CD4-positive, alpha-beta T cell treated with Interleukin-4 for 4 hours (primary cell): ENCODE measurements around the gene FAF1.
A peak's percentile ranks its signal among the peaks of the same experiment; 100 is the strongest.
"Not testable (repeated sequence)": the region's sequence is repeated elsewhere in the genome, so short reads cannot be mapped to it uniquely, and the experiment has no call there.

Experiments used
- DNase-seq: peaks from one replicate; pipeline ENCODE4 v3.0.0-alpha.2; 2020

FAF1 gene

GRCh38 chr1:50959913-50960844 lies at the start of gene FAF1:
Gene FAF1, minus strand, starts transcription at chr1:50960267. Its CDS starts 456 bp downstream, at chr1:50959811.
- DNase-seq = peak; percentile 98

- no peak for DNase-seq
Observed at GRCh38 chr1:51009381-51009780, 49.3 kb upstream of the FAF1 start.

- DNase-seq = not testable (repeated sequence)
Observed at GRCh38 chr1:51005549-51005948, 45.5 kb upstream of the FAF1 start.

GRCh38 chr1:51002516-51002915 lies 42.4 kb upstream of the FAF1 start:
- no peak for DNase-seq

- DNase-seq = no peak
Observed at GRCh38 chr1:51000651-51001050, 40.6 kb upstream of the FAF1 start.

- DNase-seq = no peak
Observed at GRCh38 chr1:51000160-51000559, 40.1 kb upstream of the FAF1 start.

GRCh38 chr1:50999375-50999774 lies 39.3 kb upstream of the FAF1 start:
- not testable (repeated sequence) for DNase-seq

- DNase-seq = no peak
Observed at GRCh38 chr1:50996083-50996482, 36.0 kb upstream of the FAF1 start.

GRCh38 chr1:50995651-50996050 lies 35.6 kb upstream of the FAF1 start:
- DNase-seq = no peak

- DNase-seq = no peak
Observed at GRCh38 chr1:50994997-50995396, 34.9 kb upstream of the FAF1 start.

- DNase-seq = no peak
Observed at GRCh38 chr1:50993645-50994044, 33.6 kb upstream of the FAF1 start.

GRCh38 chr1:50992532-50993318 lies 32.7 kb upstream of the FAF1 start:
- DNase-seq = no peak

- no peak for DNase-seq
Observed at GRCh38 chr1:50989694-50990093, 29.6 kb upstream of the FAF1 start.

GRCh38 chr1:50986653-50987052 lies 26.6 kb upstream of the FAF1 start:
- DNase-seq = no peak

- no peak for DNase-seq
Observed at GRCh38 chr1:50985094-50985493, 25.0 kb upstream of the FAF1 start.

GRCh38 chr1:50983219-50983802 lies 23.2 kb upstream of the FAF1 start:
- DNase-seq = no peak

- DNase-seq = no peak
Observed at GRCh38 chr1:50982611-50983010, 22.5 kb upstream of the FAF1 start.

GRCh38 chr1:50981741-50982140 lies 21.7 kb upstream of the FAF1 start:
- DNase-seq = no peak

GRCh38 chr1:50980505-50980904 lies 20.4 kb upstream of the FAF1 start:
- DNase-seq = no peak

- DNase-seq = no peak
Observed at GRCh38 chr1:50979937-50980336, 19.9 kb upstream of the FAF1 start.

GRCh38 chr1:50978852-50979781 lies 19.1 kb upstream of the FAF1 start:
- DNase-seq = no peak

GRCh38 chr1:50978144-50978851 lies 18.2 kb upstream of the FAF1 start:
- peak; percentile 29 for DNase-seq
